Loucy (cell line): ENCODE results near the gene ACOT8.

Experiments used
- H2AFZ ChIP-seq: fragments of 200-600 bp; sonication (generic); 2 replicates; pipeline ENCODE4 v1.6.0; 2016; ENCODE audit warnings: antibody characterized with exemption, mild to moderate bottlenecking, low read length, moderate library complexity
- H3F3A ChIP-seq: fragments of 200-600 bp; 2 replicates; pipeline ENCODE4 v1.6.0; 2016; ENCODE audit warnings: antibody characterized with exemption, low read depth, mild to moderate bottlenecking
- H3K27me3 ChIP-seq: fragments of 200-600 bp; sonication (generic); 2 replicates; pipeline ENCODE4 v1.6.1; 2014; ENCODE audit warnings: low read length, mild to moderate bottlenecking; ENCODE audit not compliant: insufficient read depth, poor library complexity, severe bottlenecking
- H3K36me3 ChIP-seq: fragments of 200-600 bp; sonication (generic); 2 replicates; pipeline ENCODE4 v1.6.1; 2016; ENCODE audit warnings: low read length; ENCODE audit not compliant: insufficient read depth
- H3K4me1 ChIP-seq: fragments of 200-600 bp; sonication (generic); 2 replicates; pipeline ENCODE4 v1.5.1; 2014; ENCODE audit warnings: low read length, mild to moderate bottlenecking; ENCODE audit not compliant: insufficient read depth, poor library complexity, severe bottlenecking
- H3K4me2 ChIP-seq: fragments of 200-600 bp; sonication (generic); 2 replicates; pipeline ENCODE4 v1.6.0; 2014; ENCODE audit warnings: antibody characterized with exemption, low read length, low read depth, mild to moderate bottlenecking; ENCODE audit not compliant: poor library complexity, severe bottlenecking
- H3K4me3 ChIP-seq: fragments of 200-600 bp; sonication (generic); 2 replicates; pipeline ENCODE4 v1.5.1; 2014; ENCODE audit warnings: low read length, mild to moderate bottlenecking, mixed read lengths; ENCODE audit not compliant: poor library complexity, severe bottlenecking
- H3K79me2 ChIP-seq: fragments of 200-600 bp; sonication (generic); 2 replicates; pipeline ENCODE4 v1.6.1; 2014; ENCODE audit warnings: low read length; ENCODE audit not compliant: insufficient read depth
- H3K9ac ChIP-seq: fragments of 200-600 bp; sonication (generic); 2 replicates; pipeline ENCODE4 v1.6.0; 2014; ENCODE audit warnings: mild to moderate bottlenecking, low read depth, low read length, moderate library complexity; ENCODE audit not compliant: poor library complexity, severe bottlenecking
- H3K9me2 ChIP-seq: fragments of 200-600 bp; sonication (generic); replicated peaks from 2 replicates; pipeline ENCODE4 v1.6.1; 2016; ENCODE audit warnings: low read depth, low read length, mixed read lengths
- H3K9me3 ChIP-seq: fragments of 200-600 bp; sonication (generic); 2 replicates; pipeline ENCODE4 v1.6.1; 2014; ENCODE audit warnings: mild to moderate bottlenecking, antibody characterized with exemption, low read length, low read depth; ENCODE audit not compliant: insufficient read depth
- H4K20me1 ChIP-seq: fragments of 200-600 bp; sonication (generic); 2 replicates; pipeline ENCODE4 v1.6.0; 2014; ENCODE audit warnings: antibody characterized with exemption, low read length, mild to moderate bottlenecking; ENCODE audit not compliant: insufficient read depth, poor library complexity, severe bottlenecking
- CTCF ChIP-seq: fragments of 200-600 bp; sonication (generic); conservative IDR thresholded peaks from 2 replicates; pipeline ENCODE4 v1.5.1; 2014; ENCODE audit warnings: mild to moderate bottlenecking, antibody characterized with exemption, low read length
- EZH2phosphoT487 ChIP-seq: fragments of 200-600 bp; IDR thresholded peaks from 2 replicates; pipeline ENCODE4 v1.6.1; 2018; ENCODE audit warnings: antibody characterized with exemption, mild to moderate bottlenecking, moderate library complexity, borderline replicate concordance

Gene ACOT8

DNA sequence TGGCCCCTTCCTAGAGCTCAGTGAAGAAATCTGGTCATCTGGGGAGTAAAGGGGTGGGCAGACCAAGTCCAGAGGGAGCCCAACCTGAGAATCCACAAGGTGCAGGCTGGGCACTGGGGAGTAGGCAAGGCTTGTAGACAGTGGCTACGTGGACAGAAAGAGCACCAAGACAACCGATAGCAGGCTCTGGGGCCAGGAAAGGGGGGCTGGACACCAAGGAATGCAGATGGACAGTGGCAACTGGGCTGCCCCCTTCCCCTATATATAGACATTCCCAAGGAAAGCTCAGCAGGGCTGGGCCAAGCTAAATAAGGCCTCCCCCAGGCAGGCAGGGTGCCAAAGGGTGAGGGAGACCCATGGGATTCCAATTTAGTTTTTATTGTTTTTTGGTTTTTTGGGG, 28.6 kb downstream of the ACOT8 start:
- Histone ChIP-seq H3K9ac (no peak overlapping the region), H3K4me2 (no peak overlapping the region), H3K79me2 (no peaks in the 10 kb centered on the region), H3F3A (no peaks in the 10 kb centered on the region), H3K4me3 (no peak overlapping the region), H2AFZ (no peak overlapping the region), H3K4me1 (peaks cover 8% of the 10 kb centered on the region), H3K36me3 (no peaks in the 10 kb centered on the region), H3K27me3 (no peaks in the 10 kb centered on the region), H3K9me2 (no peaks in the 10 kb centered on the region), H3K9me3 (no peaks in the 10 kb centered on the region), H4K20me1 (no peaks in the 10 kb centered on the region)
- TF ChIP-seq EZH2phosphoT487 = no peak
- TF ChIP-seq CTCF = no peak

DNA sequence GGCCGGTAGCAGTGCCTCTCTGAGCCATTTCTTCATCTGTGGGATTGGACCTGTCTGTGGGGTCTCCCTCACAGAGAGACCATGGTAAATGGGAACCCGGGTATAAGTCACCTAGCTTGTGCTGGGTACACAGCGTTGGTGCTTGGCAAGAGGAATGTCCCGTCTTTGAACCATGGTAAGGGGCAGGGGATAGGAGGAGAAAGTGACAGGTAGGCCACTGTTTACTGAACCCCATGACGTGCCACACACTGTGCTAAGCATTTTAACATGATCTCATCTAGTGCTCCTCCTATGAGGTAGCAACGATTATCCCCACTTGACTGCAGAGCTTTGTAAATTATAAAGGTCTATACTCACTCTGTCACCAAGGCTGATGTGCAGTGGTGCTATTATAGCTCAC, 29.5 kb downstream of the ACOT8 start:
- Histone ChIP-seq H3F3A (no peaks in the 10 kb centered on the region), H3K36me3 (no peaks in the 10 kb centered on the region), H3K9me3 (no peaks in the 10 kb centered on the region), H3K27me3 (no peaks in the 10 kb centered on the region), H3K4me1 (peaks cover 2% of the 10 kb centered on the region), H2AFZ (no peak overlapping the region), H3K9ac (no peak overlapping the region), H4K20me1 (no peaks in the 10 kb centered on the region), H3K9me2 (no peaks in the 10 kb centered on the region), H3K4me2 (no peak overlapping the region), H3K79me2 (no peaks in the 10 kb centered on the region), H3K4me3 (no peak overlapping the region)
- TF ChIP-seq CTCF = no peak
- no peak for TF ChIP-seq EZH2phosphoT487

GRCh38 chr20:45827030-45827652, 30.1 kb downstream of the ACOT8 start, which contains the start of gene TNNC2:
Gene TNNC2 (minus strand): TSS chr20:45827312. CDS start chr20:45827248, 64 bp downstream.
- Histone ChIP-seq H3K4me3 (no peak within 1 kb of the TSS), H3K4me1 (no peaks in the 10 kb centered on the region), H2AFZ (no peak within 1 kb of the TSS), H3K9me2 (no peaks in the 10 kb centered on the region), H3K36me3 (no peaks in the 10 kb centered on the region), H4K20me1 (no peaks in the 10 kb centered on the region), H3K4me2 (no peak within 1 kb of the TSS), H3K27me3 (no peaks in the 10 kb centered on the region), H3F3A (no peaks in the 10 kb centered on the region), H3K9ac (no peak within 1 kb of the TSS), H3K9me3 (no peaks in the 10 kb centered on the region), H3K79me2 (no peaks in the 10 kb centered on the region)
- no peak for TF ChIP-seq CTCF
- TF ChIP-seq EZH2phosphoT487 = no peak
